Neural cell (in vitro differentiated cells): ENCODE results near the gene NCAPD3. TPM values are rescaled to one million over a fixed set of nuclear protein-coding genes. Genes with fewer than 3 reads are reported as not detected.

Experiments
- H2AFZ ChIP-seq: fragments of 200-600, 300-800 bp; sonication (generic), shearing (Covaris generic); 2 replicates; pipeline ENCODE4 v1.6.0; 2014; ENCODE audit warnings: low read depth, mild to moderate bottlenecking, antibody characterized with exemption, low read length, moderate library complexity
- H3F3A ChIP-seq: fragments of 200-600 bp; shearing (Covaris generic); 2 replicates; pipeline ENCODE4 v1.6.1; 2016; ENCODE audit warnings: mild to moderate bottlenecking, moderate library complexity, mixed read lengths, antibody characterized with exemption, low read length; ENCODE audit not compliant: insufficient read depth, poor library complexity, severe bottlenecking
- H3K27ac ChIP-seq: fragments of 200-600, 300-800 bp; sonication (generic), shearing (Covaris generic); 2 replicates; pipeline ENCODE4 v1.5.1; 2014; ENCODE audit warnings: mild to moderate bottlenecking, low read length, moderate library complexity
- H3K27me3 ChIP-seq: fragments of 300-800, 200-600 bp; sonication (generic), shearing (Covaris generic); 2 replicates; pipeline ENCODE4 v1.6.0; 2014; ENCODE audit warnings: mild to moderate bottlenecking, low read depth, low read length, moderate library complexity; ENCODE audit not compliant: insufficient read depth
- H3K36me3 ChIP-seq: fragments of 300-800, 200-600 bp; sonication (generic), shearing (Covaris generic); 2 replicates; pipeline ENCODE4 v1.5.1; 2014; ENCODE audit warnings: mild to moderate bottlenecking, antibody characterized with exemption, low read length, moderate library complexity; ENCODE audit not compliant: insufficient read depth
- H3K4me2 ChIP-seq: fragments of 300-800, 200-600 bp; sonication (generic), shearing (Covaris generic); 2 replicates; pipeline ENCODE4 v1.6.0; 2014; ENCODE audit warnings: mild to moderate bottlenecking, low read length
- H3K4me3 ChIP-seq: fragments of 300-800, 200-600 bp; sonication (generic), shearing (Covaris generic); 2 replicates; pipeline ENCODE4 v1.5.1; 2014; ENCODE audit warnings: mild to moderate bottlenecking, low read length, moderate library complexity
- H3K79me2 ChIP-seq: fragments of 200-600 bp; shearing (Covaris generic); replicated peaks from 2 replicates; pipeline ENCODE4 v1.6.0; 2014; ENCODE audit warnings: mild to moderate bottlenecking, low read length, moderate library complexity; ENCODE audit not compliant: insufficient read depth
- H3K9ac ChIP-seq: fragments of 300-800, 200-600 bp; sonication (generic), shearing (Covaris generic); 2 replicates; pipeline ENCODE4 v1.6.1; 2016; ENCODE audit warnings: mild to moderate bottlenecking, low read length, mixed read lengths
- H3K9me2 ChIP-seq: fragments of 200-600 bp; shearing (Covaris generic); 2 replicates; pipeline ENCODE4 v1.6.1; 2016; ENCODE audit warnings: mild to moderate bottlenecking, low read length, mixed read lengths; ENCODE audit not compliant: insufficient read depth
- H3K9me3 ChIP-seq: fragments of 200-600, 300-800 bp; sonication (generic), shearing (Covaris generic); 2 replicates; pipeline ENCODE4 v1.6.1; 2016; ENCODE audit warnings: mild to moderate bottlenecking, mixed run types, low read length, moderate library complexity, mixed read lengths
- H4K20me1 ChIP-seq: fragments of 200-600 bp; shearing (Covaris generic); 2 replicates; pipeline ENCODE4 v1.6.1; 2016; ENCODE audit warnings: mild to moderate bottlenecking, mixed run types; ENCODE audit not compliant: insufficient read depth
- CTCF ChIP-seq: fragments of 450-650 bp; IDR thresholded peaks from 2 replicates; pipeline ENCODE4 v1.5.1; 2014; ENCODE audit warnings: antibody characterized with exemption, mild to moderate bottlenecking, moderate library complexity; ENCODE audit not compliant: poor library complexity, severe bottlenecking
- EP300 ChIP-seq: fragments of 450-650 bp; conservative IDR thresholded peaks from 2 replicates; pipeline ENCODE4 v1.6.1; 2014; ENCODE audit warnings: antibody characterized with exemption, mild to moderate bottlenecking, moderate library complexity; ENCODE audit not compliant: poor library complexity, severe bottlenecking
- EZH2 ChIP-seq: fragments of 200-600, 300-800 bp; shearing (Covaris generic), sonication (generic); IDR thresholded peaks from 2 replicates; pipeline ENCODE4 v1.6.1; 2014; ENCODE audit warnings: antibody characterized with exemption, low read length, borderline replicate concordance, mild to moderate bottlenecking; ENCODE audit not compliant: insufficient read depth, poor library complexity, severe bottlenecking
- MXI1 ChIP-seq: fragments of 450-650 bp; conservative IDR thresholded peaks from 2 replicates; pipeline ENCODE4 v1.6.1; 2014; ENCODE audit warnings: antibody characterized with exemption, mild to moderate bottlenecking; ENCODE audit not compliant: poor library complexity, severe bottlenecking
- POLR2AphosphoS5 ChIP-seq: IDR thresholded peaks from 2 replicates; pipeline ENCODE4 v1.6.1; 2012
- RAD21 ChIP-seq: fragments of 450-650 bp; conservative IDR thresholded peaks from 2 replicates; pipeline ENCODE4 v1.6.1; 2014; ENCODE audit warnings: antibody characterized with exemption, mild to moderate bottlenecking, moderate library complexity
- REST ChIP-seq: IDR thresholded peaks from 2 replicates; pipeline ENCODE4 v1.6.1; 2012; ENCODE audit warnings: borderline replicate concordance
- SMC3 ChIP-seq: fragments of 450-650 bp; conservative IDR thresholded peaks from 2 replicates; pipeline ENCODE4 v1.6.1; 2014; ENCODE audit warnings: antibody characterized with exemption, mild to moderate bottlenecking, moderate library complexity; ENCODE audit not compliant: poor library complexity
- TAF1 ChIP-seq: IDR thresholded peaks from 2 replicates; pipeline ENCODE4 v1.6.1; 2012; ENCODE audit warnings: low read depth
- polyA plus RNA-seq: library from polyadenylated mRNA; depleted of rRNA; stranded (reverse); fragments of >200 nt; gene quantifications from 2 replicates; pipeline ENCODE4 v1.2.3, GENCODE V29; 2014

NCAPD3 gene
- polyA plus RNA-seq, 1 donor from 2014 or later = 11.9 TPM

- Histone ChIP-seq H3K9me3 (no peaks in the 10 kb centered on the region), H3K36me3 (no peaks in the 10 kb centered on the region), H3K4me2 (no peak overlapping the region), H3K9ac (no peak overlapping the region), H2AFZ (no peak overlapping the region), H3F3A (no peaks in the 10 kb centered on the region), H3K79me2 (no peaks in the 10 kb centered on the region), H3K4me3 (no peak overlapping the region), H3K27me3 (no peaks in the 10 kb centered on the region), H4K20me1 (no peaks in the 10 kb centered on the region), H3K9me2 (no peaks in the 10 kb centered on the region), H3K27ac (no peak overlapping the region)
- TF ChIP-seq POLR2AphosphoS5 (no peak), CTCF (no peak), MXI1 (no peak), TAF1 (no peak), REST (no peak), EP300 (no peak), EZH2 (no peak), SMC3 (no peak), RAD21 (no peak)
These were observed 47.5 kb downstream of the NCAPD3 start for GRCh38 chr11:134176284-134176683.

GRCh38 chr11:134173296-134173695 is 50.5 kb downstream of the NCAPD3 start:
- TF ChIP-seq EZH2 (no peak), SMC3 (no peak), MXI1 (no peak), POLR2AphosphoS5 (no peak)
- Histone ChIP-seq H3F3A (no peaks in the 10 kb centered on the region), H3K9ac (no peak overlapping the region), H3K4me3 (no peak overlapping the region), H3K27ac (no peak overlapping the region), H3K79me2 (no peaks in the 10 kb centered on the region), H3K36me3 (peaks cover 4% of the 10 kb centered on the region), H2AFZ (no peak overlapping the region), H3K27me3 (no peaks in the 10 kb centered on the region), H3K9me3 (no peaks in the 10 kb centered on the region), H3K4me2 (no peak overlapping the region), H4K20me1 (no peaks in the 10 kb centered on the region), H3K9me2 (no peaks in the 10 kb centered on the region)

GRCh38 chr11:134171951-134172350 is 51.8 kb downstream of the NCAPD3 start:
- peaks cover 8% of the 10 kb centered on the region for H3K36me3 ChIP-seq

More at GRCh38 chr11:134171951-134172350, 51.8 kb downstream of the NCAPD3 start:
- H3K4me2 ChIP-seq = no peak overlapping the region
- no peak overlapping the region for H2AFZ ChIP-seq
- H3K27me3 ChIP-seq = no peaks in the 10 kb centered on the region
- TF ChIP-seq EP300 (no peak), SMC3 (no peak), TAF1 (no peak)
- no peaks in the 10 kb centered on the region for H3K79me2 ChIP-seq
- no peaks in the 10 kb centered on the region for H3K9me2 ChIP-seq
- H3K27ac ChIP-seq = no peak overlapping the region
- no peaks in the 10 kb centered on the region for H4K20me1 ChIP-seq
- H3K9me3 ChIP-seq = no peaks in the 10 kb centered on the region
- no peak overlapping the region for H3K4me3 ChIP-seq
- no peak overlapping the region for H3K9ac ChIP-seq
- H3F3A ChIP-seq = no peaks in the 10 kb centered on the region
